ENCODE measurements around the gene HEATR5A.
"Not testable (repeated sequence)": the region's sequence is repeated elsewhere in the genome, so short reads cannot be mapped to it uniquely, and the experiment has no call there.

HEATR5A gene

DNA sequence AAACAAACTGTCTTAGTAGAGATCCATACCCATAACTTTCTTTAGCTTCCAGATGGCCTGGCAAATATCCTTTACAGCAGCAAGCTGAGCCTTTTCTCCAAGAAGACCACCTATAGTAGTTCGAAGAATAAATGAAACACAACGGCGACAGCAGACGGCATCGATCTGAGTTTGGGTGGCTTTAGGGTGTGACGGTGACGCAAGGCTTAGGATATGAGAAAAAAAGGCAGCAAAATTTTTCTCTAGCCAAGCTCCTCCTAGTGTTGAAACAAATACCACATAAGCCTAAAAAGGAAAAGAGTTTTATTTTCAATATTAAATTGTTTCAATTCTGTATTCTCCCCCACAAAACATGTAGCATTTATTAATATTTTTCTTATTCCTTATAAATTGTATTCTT lies 33.3 kb downstream of the HEATR5A start:
- no peak for DNase-seq

DNA sequence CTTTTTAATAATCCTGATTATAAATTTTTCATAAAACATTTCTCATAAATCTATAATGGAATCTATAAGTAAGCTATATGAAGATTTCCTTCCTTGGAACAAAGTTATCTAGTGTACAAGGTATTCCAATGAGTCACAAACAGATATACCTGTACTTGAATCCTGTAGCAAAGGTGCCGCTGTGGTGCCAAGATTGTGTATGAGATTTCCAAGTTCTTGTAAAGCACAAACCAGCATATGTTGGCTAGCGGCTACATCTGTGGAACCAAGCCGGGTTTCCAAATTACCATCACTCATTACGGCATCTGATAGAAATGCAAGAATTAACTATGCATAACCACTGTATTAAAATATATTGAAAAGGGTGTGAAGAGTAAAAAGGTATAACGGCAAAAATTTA lies 34.1 kb downstream of the HEATR5A start:
- DNase-seq = no peak

DNA sequence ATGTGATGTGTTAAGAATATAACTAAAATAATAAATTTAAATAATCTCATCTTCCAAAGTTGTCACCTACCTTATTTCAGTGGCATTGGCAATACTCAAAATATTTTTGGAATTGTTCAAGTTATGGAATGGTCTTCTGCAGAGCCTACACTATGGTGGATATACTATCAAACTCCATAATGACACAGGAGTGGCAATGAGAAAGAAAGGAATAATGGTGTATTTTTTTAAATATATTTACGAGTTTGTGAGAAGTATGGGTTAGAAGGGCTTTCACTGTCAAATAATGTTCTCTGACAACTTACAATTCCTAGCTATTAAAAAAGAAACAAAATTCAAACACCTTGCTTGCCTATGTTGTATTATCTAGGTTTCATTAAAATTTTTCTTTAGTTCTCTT lies 38.1 kb downstream of the HEATR5A start:
- no peak for DNase-seq

DNA sequence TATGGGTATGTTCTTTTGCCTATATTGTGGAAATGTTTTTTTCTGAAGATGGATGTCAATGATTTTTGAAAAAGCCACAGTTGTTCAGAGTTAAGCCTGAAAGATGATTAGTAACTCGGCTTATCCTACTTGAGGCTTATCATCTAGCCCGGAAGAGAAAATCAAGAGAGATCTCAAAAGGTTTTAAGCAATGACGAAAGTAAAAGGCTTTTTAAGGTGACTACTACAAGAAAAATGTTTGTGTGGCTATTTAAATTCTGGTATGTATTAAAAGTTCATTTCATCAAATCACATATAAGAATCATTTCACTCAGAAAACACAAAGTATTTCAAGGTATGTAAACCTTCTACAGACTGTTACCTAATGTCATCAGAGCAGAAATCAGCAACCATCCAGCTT lies 40.2 kb downstream of the HEATR5A start:
- peak in 1 of 2 experiments; percentile 45 for DNase-seq

DNA sequence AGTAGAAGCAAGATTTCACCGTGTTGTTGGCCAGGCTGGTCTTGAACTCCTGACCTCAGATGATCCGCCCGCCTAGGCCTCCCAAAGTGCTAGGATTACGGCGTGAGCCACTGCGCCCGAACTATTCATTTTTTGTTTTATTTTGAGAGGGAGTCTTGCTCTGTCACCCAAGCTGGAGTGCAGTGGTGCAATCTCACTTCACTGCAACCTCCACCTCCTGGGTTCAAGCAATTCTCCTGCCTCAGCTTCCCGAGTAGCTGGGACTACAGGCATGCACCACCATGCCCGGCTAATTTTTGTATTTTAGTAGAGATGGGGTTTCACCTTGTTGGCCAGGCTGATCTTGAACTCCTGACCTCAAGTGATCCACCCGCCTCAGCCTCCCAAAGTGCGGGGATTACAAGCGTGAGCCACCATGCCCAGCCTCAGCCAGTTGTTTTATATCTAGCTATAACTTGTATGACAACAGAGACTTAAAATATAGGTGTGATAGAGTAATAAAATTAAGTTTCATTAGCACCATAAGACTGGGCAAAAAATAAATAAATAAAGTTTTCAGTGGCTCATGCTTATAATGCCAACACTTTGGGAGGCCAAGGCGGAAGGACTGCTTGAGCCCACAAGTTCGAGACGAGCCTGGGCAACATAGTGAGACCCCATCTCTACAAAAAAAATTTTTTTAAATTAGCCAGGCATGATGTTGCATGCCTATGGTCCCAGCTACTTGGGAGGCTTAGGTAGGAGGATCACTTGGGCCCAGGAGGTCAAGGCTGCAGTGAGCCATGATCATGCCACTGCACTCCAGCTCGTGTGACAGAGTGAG lies 41.0 kb downstream of the HEATR5A start:
- DNase-seq = not testable (repeated sequence)

DNA sequence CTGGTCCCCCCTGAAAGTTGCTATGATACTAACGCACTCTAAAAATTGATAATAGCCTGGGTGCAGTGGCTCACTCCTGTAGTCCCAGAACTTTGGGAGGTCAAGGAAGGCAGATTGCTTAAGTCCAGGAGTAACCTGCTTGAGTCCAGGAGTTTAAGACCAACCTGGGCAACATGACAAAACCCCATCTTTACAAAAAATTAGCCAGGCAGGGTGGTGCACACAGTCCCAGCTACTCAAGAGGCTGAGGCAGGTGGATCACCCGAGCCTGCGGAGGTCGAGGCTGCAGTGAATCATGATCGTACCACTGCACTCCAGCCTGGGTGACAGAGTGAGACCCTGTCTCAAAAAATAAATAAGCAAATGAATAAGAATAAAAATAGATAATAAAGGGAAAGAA lies 42.9 kb downstream of the HEATR5A start:
- no peak for DNase-seq

DNA sequence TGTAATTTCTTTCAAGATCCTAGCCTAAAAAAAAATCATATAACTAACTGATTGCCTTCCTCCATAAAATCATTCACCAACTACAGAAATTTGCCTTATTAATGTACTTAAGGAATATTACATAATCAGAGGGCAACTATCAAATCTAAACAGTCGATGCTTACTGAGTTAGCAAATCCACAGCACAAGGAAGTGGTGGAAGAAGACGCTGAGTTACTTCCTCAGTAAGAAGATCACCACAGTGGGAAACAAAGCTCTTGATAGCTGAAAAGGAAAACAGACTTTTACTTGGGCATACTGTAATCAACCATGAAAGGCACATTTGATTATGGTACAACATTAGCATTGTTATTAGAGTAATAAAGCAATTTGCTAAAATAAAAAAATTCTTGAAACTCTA lies 48.7 kb downstream of the HEATR5A start:
- no peak for DNase-seq

DNA sequence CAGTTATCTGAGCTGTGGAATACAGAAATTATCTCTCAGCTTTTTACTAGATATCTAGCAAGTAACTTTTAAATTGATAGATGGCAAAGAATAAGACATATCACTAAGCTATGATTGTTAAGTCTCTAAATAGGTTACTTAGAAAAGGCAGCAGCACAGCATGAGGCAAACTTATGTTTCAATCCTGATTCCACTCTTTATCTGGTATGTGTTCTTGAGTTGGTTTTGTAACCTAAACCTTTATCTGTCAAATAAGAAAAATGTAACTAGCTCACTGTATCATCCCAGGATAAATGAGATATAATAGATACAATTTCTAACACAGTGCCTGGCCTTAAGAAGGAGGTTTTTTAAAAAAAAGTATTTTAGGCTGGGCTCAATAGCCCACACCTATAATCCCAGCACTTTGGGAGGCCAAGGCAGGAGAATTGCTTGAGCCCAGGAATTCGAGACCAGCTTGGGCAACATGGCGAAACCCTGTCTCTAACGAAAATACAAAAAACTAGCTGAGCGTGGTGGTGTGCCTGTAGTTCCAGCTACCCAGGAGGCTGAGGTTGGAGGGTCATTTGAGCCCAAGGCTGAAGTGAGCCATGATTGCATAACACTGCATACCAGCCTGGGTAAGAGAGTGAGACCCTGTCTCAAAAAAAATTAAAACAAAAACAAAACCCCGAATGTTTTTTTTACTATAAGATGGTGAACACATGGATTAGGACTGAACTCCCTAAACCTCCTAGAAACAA lies 56.8 kb downstream of the HEATR5A start:
- no peak for DNase-seq

DNA sequence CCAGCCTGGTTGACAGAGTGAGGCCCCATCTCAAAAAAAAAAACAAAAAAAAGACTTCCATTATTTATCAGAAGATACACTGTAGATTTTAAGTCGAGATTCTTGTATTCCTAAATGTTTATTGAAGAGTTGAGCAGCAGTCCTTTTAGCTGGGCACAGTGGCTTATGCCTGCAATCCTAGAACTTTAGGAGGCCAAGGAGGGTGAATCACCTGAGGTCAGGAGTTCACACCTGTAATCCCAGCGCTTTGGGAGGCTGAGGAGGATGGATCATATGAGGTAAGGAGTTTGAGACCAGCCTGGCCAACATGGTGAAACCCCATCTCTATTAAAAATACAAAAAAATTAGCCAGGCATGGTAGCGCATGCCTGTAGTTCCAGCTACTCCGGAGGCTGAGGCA lies 57.6 kb downstream of the HEATR5A start:
- DNase-seq = no peak

DNA sequence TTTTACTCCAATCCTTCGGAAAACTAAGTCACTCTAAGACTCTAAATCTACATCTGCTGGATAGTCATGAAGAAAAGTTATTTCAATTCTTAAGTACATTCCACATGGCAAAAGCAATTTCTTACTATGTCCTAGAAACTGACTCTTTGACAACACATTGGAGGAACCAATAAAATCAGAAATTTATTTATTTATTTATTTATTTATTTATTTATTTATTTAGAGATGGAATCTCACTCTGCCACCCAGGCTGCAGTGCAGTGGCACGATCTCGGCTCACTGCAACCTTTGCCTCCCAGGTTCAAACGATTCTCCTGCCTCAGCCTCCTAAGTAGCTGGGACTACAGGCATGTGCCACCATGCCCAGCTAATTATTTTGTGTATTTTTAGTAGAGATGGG lies 58.6 kb downstream of the HEATR5A start:
- DNase-seq = not testable (repeated sequence)

DNA sequence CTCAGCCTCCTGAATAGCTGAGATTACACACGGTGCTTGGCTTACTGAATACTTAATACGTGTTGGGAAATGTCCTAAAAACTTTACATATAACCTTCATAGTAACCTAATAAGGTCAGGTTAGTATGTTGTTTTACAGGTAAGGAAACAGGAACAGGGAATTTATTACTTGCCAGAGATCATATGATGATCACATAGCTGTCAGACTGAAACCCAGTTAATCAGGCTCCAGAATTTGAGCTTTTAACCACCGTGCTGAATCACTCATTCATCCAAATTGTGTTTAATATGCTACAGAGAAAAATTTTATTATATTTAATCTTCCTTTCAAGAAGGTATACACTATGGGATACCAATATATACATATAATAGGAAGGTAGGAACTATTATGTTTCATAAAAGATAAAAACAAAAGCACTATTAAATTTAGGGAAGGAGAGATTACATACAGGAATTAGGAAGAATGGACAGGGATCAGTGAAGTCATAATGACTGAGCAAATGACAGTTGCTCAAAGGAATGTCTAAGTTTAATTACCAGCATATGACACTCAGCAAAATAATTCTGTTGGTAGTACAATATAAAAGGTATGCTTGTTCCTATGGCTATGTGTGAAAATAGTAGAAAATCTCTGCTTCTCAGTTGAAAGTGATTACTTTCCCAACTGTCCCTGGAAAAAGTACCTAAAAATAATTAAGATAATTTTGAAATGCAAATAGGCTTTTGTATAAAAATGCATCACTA lies 59.3 kb downstream of the HEATR5A start:
- no peak for DNase-seq

DNA sequence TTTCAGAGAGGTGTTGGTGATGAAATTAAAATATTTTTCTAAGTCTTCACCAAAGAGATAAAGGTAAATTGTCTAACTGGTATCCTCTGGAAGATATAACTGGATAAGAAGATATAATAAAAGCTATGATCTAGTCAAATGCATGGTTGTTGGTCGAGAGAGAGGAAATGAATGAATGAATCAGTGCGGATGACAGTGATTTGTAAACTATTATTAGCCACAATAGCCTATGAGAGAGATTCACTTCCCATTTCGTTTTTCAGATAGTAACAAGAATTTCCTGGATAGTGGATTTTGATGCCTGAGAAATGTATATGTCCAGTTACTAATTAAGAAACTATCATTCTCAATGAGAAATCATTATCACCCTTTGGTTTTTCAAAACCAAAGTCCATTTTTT lies 63.1 kb downstream of the HEATR5A start:
- DNase-seq = no peak

DNA sequence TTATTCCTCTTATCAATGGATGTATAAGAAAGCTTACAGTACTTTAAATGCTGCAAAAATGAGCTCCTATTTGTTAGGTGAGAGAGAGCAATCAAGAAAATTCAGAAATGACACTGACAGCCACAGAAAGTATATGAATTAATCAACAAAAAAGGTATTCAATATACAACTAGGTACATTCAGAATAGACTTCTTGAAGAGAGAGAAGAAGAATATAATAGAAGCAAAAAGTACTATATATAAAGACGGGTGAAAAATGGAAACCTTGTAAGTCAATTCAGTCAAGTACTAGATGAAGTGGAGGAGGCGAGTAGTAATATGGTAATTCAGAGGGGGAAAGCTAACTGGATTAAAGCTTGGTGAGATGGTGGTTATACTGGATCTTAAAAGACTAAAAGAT lies 74.3 kb downstream of the HEATR5A start:
- no peak for DNase-seq

DNA sequence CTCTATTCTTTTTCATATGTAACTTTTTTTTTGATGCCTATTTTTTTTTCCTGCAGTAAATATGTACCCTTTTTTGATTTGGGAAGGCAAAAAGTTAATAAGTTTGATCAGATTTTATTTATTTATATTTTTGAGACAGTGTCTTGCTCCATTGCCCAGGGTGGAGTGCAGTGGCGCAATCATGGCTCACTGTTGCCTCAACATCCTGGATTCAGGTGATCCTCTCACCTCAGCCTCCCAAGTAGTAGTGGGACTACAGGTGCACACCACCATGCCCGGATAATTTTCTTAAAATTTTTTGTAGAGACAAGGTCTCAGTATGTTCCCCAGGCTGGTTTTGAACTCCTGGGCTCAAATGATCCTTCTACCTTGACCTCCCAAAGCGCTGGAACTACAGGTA lies 79.1 kb downstream of the HEATR5A start:
- DNase-seq = no peak

DNA sequence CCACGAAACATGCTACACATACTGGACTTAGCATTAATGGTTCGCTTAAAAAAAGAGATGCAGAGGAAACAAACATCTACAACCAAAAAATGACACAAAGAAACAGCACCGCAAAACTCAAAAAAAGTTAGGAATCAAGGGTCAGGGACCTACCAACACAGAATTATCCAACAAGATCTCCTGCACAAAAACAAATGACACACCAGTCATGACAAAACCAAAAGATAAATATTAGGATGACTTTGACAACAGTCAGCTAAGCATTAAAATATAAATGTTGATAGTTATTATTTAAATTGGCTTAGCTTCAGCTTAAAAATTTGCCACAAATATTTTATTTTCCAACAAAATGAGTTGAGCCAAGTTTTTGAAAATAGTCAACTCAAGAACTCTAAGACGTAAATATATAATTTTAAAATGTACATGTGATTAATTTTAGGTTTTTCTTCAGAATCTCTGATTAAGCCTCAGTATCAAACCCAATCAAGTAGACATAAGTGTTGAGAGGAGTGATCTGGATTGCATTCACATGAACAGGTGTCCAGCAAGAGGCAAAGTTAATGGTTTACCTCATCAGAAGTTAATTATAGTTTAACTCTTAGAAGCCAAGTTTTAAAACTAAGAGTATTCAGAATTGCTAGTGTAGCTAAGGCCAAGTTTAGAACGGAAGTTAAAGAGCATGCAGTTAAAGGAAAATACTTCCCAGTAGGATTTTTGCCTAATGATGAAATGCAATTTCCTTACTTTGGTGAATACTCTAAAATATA lies 79.9 kb downstream of the HEATR5A start:
- DNase-seq = no peak

DNA sequence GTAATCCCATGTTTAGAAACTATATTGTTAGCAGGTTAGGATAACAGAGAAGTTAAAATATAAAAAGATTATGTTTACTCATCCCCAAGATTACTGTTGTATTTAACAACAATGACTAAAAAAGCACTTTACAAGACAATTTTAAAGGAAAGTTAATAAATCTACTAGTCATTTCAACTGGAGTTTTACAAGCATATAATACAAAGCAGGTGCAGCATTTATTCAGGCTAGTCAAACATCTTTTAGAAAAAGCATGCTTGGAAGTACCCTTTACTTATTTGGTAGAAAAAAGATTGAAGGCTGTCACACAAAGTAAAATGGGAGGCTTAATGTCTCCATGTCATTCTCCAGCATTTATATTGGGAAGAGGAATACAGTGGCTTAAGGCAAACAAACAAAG lies 80.6 kb downstream of the HEATR5A start:
- DNase-seq = no peak

DNA sequence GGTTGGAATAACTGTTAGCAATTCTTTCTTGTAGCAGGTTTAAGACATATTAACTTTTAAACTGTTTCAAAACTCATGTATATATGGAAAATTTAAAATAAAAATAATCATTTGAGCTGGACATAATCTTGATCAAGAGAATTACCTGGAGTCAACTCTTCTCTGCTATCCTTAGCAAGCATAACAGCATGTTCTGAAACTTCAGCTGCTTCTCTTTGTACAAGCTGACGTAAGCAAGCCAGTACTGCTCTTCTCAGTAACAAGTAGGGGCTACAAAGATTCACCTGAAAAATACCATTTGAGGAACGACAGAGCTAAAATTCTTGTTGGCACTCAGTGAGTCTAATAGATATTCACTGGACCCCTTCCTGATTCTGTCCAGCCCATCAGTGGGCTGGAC lies 83.0 kb downstream of the HEATR5A start:
- DNase-seq = no peak

DNA sequence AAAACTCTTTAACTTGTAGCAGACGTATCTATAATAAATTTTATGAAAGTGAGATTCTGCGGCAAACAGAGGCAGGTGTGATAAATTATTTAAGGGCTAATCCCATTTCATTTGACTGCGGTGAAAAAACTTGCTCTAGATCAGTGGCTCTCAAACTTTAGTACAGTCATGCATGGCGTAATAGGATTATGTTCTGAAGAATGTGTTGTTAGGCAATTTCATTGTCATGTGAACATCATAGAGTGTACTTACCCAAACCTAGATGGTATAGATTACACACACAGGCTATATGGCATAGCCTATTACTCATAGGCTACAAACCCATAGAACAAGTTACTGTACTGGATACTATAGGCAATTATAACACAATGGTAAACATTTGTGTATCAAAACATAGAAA lies 83.7 kb downstream of the HEATR5A start:
- DNase-seq = peak; percentile 60 to 93

DNA sequence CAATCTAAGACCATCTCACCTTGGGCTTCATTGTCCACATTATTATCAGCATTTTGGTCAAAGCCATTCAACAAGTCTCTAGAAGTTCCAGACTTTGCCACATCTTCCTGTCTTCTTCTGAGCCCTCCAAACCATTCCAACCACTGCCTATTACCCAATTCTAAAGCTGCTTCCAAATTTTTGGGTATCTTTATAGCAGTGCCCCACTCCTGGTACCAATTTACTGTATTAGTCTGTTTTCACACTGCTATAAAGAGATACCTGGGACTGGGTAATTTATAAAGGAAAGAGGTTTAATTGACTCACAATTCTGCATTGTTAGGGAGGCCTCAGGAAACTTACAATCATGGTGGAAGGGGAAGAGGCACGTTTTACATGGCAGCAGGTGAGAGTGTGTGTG lies 89.0 kb downstream of the HEATR5A start:
- not testable (repeated sequence) for DNase-seq

DNA sequence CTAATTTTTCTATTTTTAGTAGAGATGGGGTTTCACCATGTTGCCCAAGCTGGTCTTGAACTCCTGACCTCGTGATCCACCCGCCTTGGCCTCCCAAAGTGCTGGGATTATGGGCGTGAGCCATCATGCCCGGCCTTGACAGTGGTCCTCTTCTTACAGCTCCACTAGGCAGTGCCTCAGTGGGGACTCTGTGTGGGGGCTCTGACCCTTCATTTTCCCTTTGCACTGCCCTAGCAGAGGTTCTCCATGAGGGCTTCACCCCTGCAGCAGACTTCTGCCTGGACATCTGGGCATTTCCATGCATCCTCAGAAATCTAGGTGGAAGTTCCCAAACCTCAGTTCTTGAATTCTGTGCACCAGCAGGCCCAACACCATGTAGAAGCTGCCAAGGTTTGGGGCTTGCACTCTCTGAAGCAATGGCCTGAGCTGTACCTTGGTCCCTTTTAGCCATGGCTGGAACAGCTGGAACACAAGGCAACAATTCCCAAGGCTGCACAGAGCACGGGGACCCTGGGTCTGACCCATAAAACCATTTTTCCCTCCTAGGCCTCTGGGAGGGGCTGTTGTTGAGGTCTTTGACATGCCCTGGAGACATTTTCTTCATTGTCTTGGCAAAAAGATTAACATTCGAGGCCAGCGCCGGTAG lies 90.4 kb downstream of the HEATR5A start:
- not testable (repeated sequence) for DNase-seq

DNA sequence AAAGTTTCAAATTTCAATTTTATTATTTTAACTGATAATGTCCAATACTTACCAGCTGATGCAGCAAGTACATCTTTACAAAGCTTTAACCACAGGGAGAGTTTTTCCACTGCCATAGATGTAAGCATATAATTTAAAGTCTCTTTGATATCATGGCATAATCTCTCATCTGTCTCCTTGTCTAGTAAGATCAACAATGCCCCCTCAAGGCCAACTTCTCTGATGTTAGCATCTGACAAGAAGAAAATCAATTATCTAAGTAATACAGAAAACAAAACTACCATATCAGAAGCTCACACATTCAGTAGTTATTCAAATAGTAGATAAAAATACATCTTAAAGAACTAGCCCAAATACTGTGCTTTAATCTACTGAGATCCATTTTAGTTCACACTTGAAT lies 94.2 kb downstream of the HEATR5A start:
- peak; percentile 9 to 54 for DNase-seq

DNA sequence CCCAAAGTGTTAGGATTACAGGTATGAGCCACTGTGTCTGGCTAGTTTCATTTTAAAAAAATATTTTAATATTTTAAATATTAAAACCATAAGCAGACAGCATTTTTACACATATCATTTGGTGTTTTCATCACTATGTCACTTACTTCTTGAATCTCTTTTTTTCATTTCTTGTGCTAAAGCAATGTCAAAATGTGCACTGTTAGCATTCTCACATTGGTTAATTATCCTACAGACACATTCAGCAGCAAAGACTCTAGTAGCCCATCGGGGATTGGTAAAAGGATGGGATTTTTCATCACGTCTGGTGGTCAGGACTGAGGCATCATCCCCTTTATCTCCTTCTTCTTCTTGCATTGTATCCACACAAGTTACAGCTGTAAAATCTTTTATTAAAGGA lies 96.9 kb downstream of the HEATR5A start:
- DNase-seq = no peak

Data from NCI-H524 (cell line).